Neural cell (in vitro differentiated cells): ENCODE measurements around the gene MAD1L1. TPM values are rescaled to one million over a fixed set of nuclear protein-coding genes. Genes with fewer than 3 reads are reported as not detected.

Source experiments
- H2AFZ ChIP-seq: fragments of 200-600, 300-800 bp; sonication (generic), shearing (Covaris generic); 2 replicates; pipeline ENCODE4 v1.6.0; 2014; ENCODE audit warnings: low read depth, mild to moderate bottlenecking, antibody characterized with exemption, low read length, moderate library complexity
- H3F3A ChIP-seq: fragments of 200-600 bp; shearing (Covaris generic); 2 replicates; pipeline ENCODE4 v1.6.1; 2016; ENCODE audit warnings: mild to moderate bottlenecking, moderate library complexity, mixed read lengths, antibody characterized with exemption, low read length; ENCODE audit not compliant: insufficient read depth, poor library complexity, severe bottlenecking
- H3K27ac ChIP-seq: fragments of 200-600, 300-800 bp; sonication (generic), shearing (Covaris generic); 2 replicates; pipeline ENCODE4 v1.5.1; 2014; ENCODE audit warnings: mild to moderate bottlenecking, low read length, moderate library complexity
- H3K27me3 ChIP-seq: fragments of 300-800, 200-600 bp; sonication (generic), shearing (Covaris generic); 2 replicates; pipeline ENCODE4 v1.6.0; 2014; ENCODE audit warnings: mild to moderate bottlenecking, low read depth, low read length, moderate library complexity; ENCODE audit not compliant: insufficient read depth
- H3K36me3 ChIP-seq: fragments of 300-800, 200-600 bp; sonication (generic), shearing (Covaris generic); 2 replicates; pipeline ENCODE4 v1.5.1; 2014; ENCODE audit warnings: mild to moderate bottlenecking, antibody characterized with exemption, low read length, moderate library complexity; ENCODE audit not compliant: insufficient read depth
- H3K4me2 ChIP-seq: fragments of 300-800, 200-600 bp; sonication (generic), shearing (Covaris generic); 2 replicates; pipeline ENCODE4 v1.6.0; 2014; ENCODE audit warnings: mild to moderate bottlenecking, low read length
- H3K4me3 ChIP-seq: fragments of 300-800, 200-600 bp; sonication (generic), shearing (Covaris generic); 2 replicates; pipeline ENCODE4 v1.5.1; 2014; ENCODE audit warnings: mild to moderate bottlenecking, low read length, moderate library complexity
- H3K79me2 ChIP-seq: fragments of 200-600 bp; shearing (Covaris generic); replicated peaks from 2 replicates; pipeline ENCODE4 v1.6.0; 2014; ENCODE audit warnings: mild to moderate bottlenecking, low read length, moderate library complexity; ENCODE audit not compliant: insufficient read depth
- H3K9ac ChIP-seq: fragments of 300-800, 200-600 bp; sonication (generic), shearing (Covaris generic); 2 replicates; pipeline ENCODE4 v1.6.1; 2016; ENCODE audit warnings: mild to moderate bottlenecking, low read length, mixed read lengths
- H3K9me2 ChIP-seq: fragments of 200-600 bp; shearing (Covaris generic); 2 replicates; pipeline ENCODE4 v1.6.1; 2016; ENCODE audit warnings: mild to moderate bottlenecking, low read length, mixed read lengths; ENCODE audit not compliant: insufficient read depth
- H3K9me3 ChIP-seq: fragments of 200-600, 300-800 bp; sonication (generic), shearing (Covaris generic); 2 replicates; pipeline ENCODE4 v1.6.1; 2016; ENCODE audit warnings: mild to moderate bottlenecking, mixed run types, low read length, moderate library complexity, mixed read lengths
- H4K20me1 ChIP-seq: fragments of 200-600 bp; shearing (Covaris generic); 2 replicates; pipeline ENCODE4 v1.6.1; 2016; ENCODE audit warnings: mild to moderate bottlenecking, mixed run types; ENCODE audit not compliant: insufficient read depth
- CTCF ChIP-seq: fragments of 450-650 bp; IDR thresholded peaks from 2 replicates; pipeline ENCODE4 v1.5.1; 2014; ENCODE audit warnings: antibody characterized with exemption, mild to moderate bottlenecking, moderate library complexity; ENCODE audit not compliant: poor library complexity, severe bottlenecking
- EP300 ChIP-seq: fragments of 450-650 bp; conservative IDR thresholded peaks from 2 replicates; pipeline ENCODE4 v1.6.1; 2014; ENCODE audit warnings: antibody characterized with exemption, mild to moderate bottlenecking, moderate library complexity; ENCODE audit not compliant: poor library complexity, severe bottlenecking
- EZH2 ChIP-seq: fragments of 200-600, 300-800 bp; shearing (Covaris generic), sonication (generic); IDR thresholded peaks from 2 replicates; pipeline ENCODE4 v1.6.1; 2014; ENCODE audit warnings: antibody characterized with exemption, low read length, borderline replicate concordance, mild to moderate bottlenecking; ENCODE audit not compliant: insufficient read depth, poor library complexity, severe bottlenecking
- MXI1 ChIP-seq: fragments of 450-650 bp; conservative IDR thresholded peaks from 2 replicates; pipeline ENCODE4 v1.6.1; 2014; ENCODE audit warnings: antibody characterized with exemption, mild to moderate bottlenecking; ENCODE audit not compliant: poor library complexity, severe bottlenecking
- POLR2AphosphoS5 ChIP-seq: IDR thresholded peaks from 2 replicates; pipeline ENCODE4 v1.6.1; 2012
- RAD21 ChIP-seq: fragments of 450-650 bp; conservative IDR thresholded peaks from 2 replicates; pipeline ENCODE4 v1.6.1; 2014; ENCODE audit warnings: antibody characterized with exemption, mild to moderate bottlenecking, moderate library complexity
- REST ChIP-seq: IDR thresholded peaks from 2 replicates; pipeline ENCODE4 v1.6.1; 2012; ENCODE audit warnings: borderline replicate concordance
- SMC3 ChIP-seq: fragments of 450-650 bp; conservative IDR thresholded peaks from 2 replicates; pipeline ENCODE4 v1.6.1; 2014; ENCODE audit warnings: antibody characterized with exemption, mild to moderate bottlenecking, moderate library complexity; ENCODE audit not compliant: poor library complexity
- TAF1 ChIP-seq: IDR thresholded peaks from 2 replicates; pipeline ENCODE4 v1.6.1; 2012; ENCODE audit warnings: low read depth
- polyA plus RNA-seq: library from polyadenylated mRNA; depleted of rRNA; stranded (reverse); fragments of >200 nt; gene quantifications from 2 replicates; pipeline ENCODE4 v1.2.3, GENCODE V29; 2014

MAD1L1 gene
- polyA plus RNA-seq, 1 donor from 2014 or later, result 31.4 TPM

- H3K79me2 ChIP-seq, result no peaks in the 10 kb centered on the region
- no peaks in the 10 kb centered on the region for H3K9me3 ChIP-seq
- H3K36me3 ChIP-seq, result no peaks in the 10 kb centered on the region
- H3K27me3 ChIP-seq, result no peaks in the 10 kb centered on the region
- H3K9ac ChIP-seq, result no peak overlapping the region
- TF ChIP-seq CTCF (no peak), EP300 (no peak), SMC3 (no peak), EZH2 (no peak), TAF1 (no peak), RAD21 (no peak), MXI1 (no peak), POLR2AphosphoS5 (no peak), REST (no peak)
- no peak overlapping the region for H2AFZ ChIP-seq
- no peaks in the 10 kb centered on the region for H3F3A ChIP-seq
- no peaks in the 10 kb centered on the region for H4K20me1 ChIP-seq
- H3K9me2 ChIP-seq, result no peaks in the 10 kb centered on the region
- H3K4me3 ChIP-seq, result no peak overlapping the region
- H3K27ac ChIP-seq, result no peak overlapping the region
- H3K4me2 ChIP-seq, result no peak overlapping the region
Observed at GRCh38 chr7:2012044-2012900, 220.5 kb downstream of the MAD1L1 start.

- Histone ChIP-seq H2AFZ (no peak overlapping the region), H3K9me2 (no peaks in the 10 kb centered on the region), H3K4me2 (no peak overlapping the region), H4K20me1 (no peaks in the 10 kb centered on the region), H3K36me3 (no peaks in the 10 kb centered on the region), H3K27ac (no peak overlapping the region), H3F3A (no peaks in the 10 kb centered on the region), H3K4me3 (no peak overlapping the region), H3K79me2 (no peaks in the 10 kb centered on the region), H3K9me3 (no peaks in the 10 kb centered on the region), H3K27me3 (no peaks in the 10 kb centered on the region), H3K9ac (no peak overlapping the region)
- TF ChIP-seq TAF1 (no peak), EZH2 (no peak), EP300 (no peak), RAD21 (no peak), POLR2AphosphoS5 (no peak), MXI1 (no peak), CTCF (no peak), SMC3 (no peak), REST (no peak)
Observed at GRCh38 chr7:2011266-2012043, 221.3 kb downstream of the MAD1L1 start.
